Gastroesophageal sphincter (tissue), 4 donors: Measurements from ENCODE around the gene MGST3. TPM values are rescaled to one million over a fixed set of nuclear protein-coding genes. Genes with fewer than 3 reads are reported as not detected.
"Not testable (repeated sequence)": the region's sequence is repeated elsewhere in the genome, so short reads cannot be mapped to it uniquely, and the experiment has no call there.

Experiments used
- ATAC-seq: fragments of 150-250 bp; one replicate; pipeline ENCODE4 v1.9.1; 2016; ENCODE audit warnings: mild to moderate bottlenecking, moderate library complexity
- H3K27ac ChIP-seq, 4 donors: fragments of 200-600 bp; sonication (generic) in 3 of 4; 1 replicate in 3 of 4; 2 replicates in 1 of 4; pipeline ENCODE4 v1.5.1; 2016 to 2019
- H3K27me3 ChIP-seq: fragments of 200-600 bp; sonication (generic); one replicate; pipeline ENCODE4 v1.5.1; 2019
- H3K36me3 ChIP-seq, 2 donors: fragments of 200-600 bp; sonication (generic); one replicate each; pipeline ENCODE4 v1.5.1; 2019; ENCODE audit warnings: control low read depth in 1 of 2
- H3K4me1 ChIP-seq, 3 donors: fragments of 200-600 bp; sonication (generic); 1 replicate in 2 of 3; 2 replicates in 1 of 3; pipeline ENCODE4 v1.5.1; 2016 to 2019; ENCODE audit warnings: control low read depth in 2 of 3
- H3K4me3 ChIP-seq, 2 donors: fragments of 200-600 bp; sonication (generic); one replicate each; pipeline ENCODE4 v1.5.1; 2019; ENCODE audit warnings: mild to moderate bottlenecking in 1 of 2, moderate library complexity in 1 of 2
- H3K9me3 ChIP-seq, 3 donors: fragments of 200-600 bp; sonication (generic); one replicate each; pipeline ENCODE4 v1.5.1; 2017 to 2019; ENCODE audit warnings: control low read depth in 2 of 3
- EP300 ChIP-seq: sonication (generic); formaldehyde crosslinking; IDR thresholded peaks from one replicate; pipeline ENCODE4 v1.6.1; 2017; ENCODE audit warnings: antibody characterized with exemption, mild to moderate bottlenecking
- POLR2A ChIP-seq, 2 donors: fragments of 450-650 bp; IDR thresholded peaks; one replicate each; pipeline ENCODE4 v1.6.1; 2017; ENCODE audit warnings: antibody characterized with exemption in 2 of 2, mild to moderate bottlenecking in 2 of 2, moderate library complexity in 1 of 2
- POLR2AphosphoS5 ChIP-seq: sonication (generic); formaldehyde crosslinking; IDR thresholded peaks from one replicate; pipeline ENCODE4 v1.6.1; 2017; ENCODE audit warnings: antibody characterized with exemption
- WGBS, 2 donors: methylation state at CpG; one replicate each; pipeline ENCODE4 v1.1.5; 2018; ENCODE audit warnings: low coverage in 1 of 2; 5-methylcytosine and 5-hydroxymethylcytosine counted together
- total RNA-seq, 4 donors: library from RNA; depleted of rRNA; stranded (reverse); fragments of >200 nt; gene quantifications; one replicate each; pipeline ENCODE4 v1.1.0, GENCODE V29; 2016
- TF ChIP-seq, protein P1 (sequence below), 4 experiments: fragments of 200-600 bp in 2 of 4; fragments of 450-650 bp in 2 of 4; sonication (generic) in 1 of 4; IDR thresholded peaks; one replicate each; pipeline ENCODE4 v1.5.1; 2017 to 2019; ENCODE audit warnings: antibody characterized with exemption in 4 of 4, mild to moderate bottlenecking in 2 of 4, moderate library complexity in 2 of 4

The MGST3 gene
- total RNA-seq, 4 donors from 2014 or later, result 190 to 236 (median 230) TPM

DNA sequence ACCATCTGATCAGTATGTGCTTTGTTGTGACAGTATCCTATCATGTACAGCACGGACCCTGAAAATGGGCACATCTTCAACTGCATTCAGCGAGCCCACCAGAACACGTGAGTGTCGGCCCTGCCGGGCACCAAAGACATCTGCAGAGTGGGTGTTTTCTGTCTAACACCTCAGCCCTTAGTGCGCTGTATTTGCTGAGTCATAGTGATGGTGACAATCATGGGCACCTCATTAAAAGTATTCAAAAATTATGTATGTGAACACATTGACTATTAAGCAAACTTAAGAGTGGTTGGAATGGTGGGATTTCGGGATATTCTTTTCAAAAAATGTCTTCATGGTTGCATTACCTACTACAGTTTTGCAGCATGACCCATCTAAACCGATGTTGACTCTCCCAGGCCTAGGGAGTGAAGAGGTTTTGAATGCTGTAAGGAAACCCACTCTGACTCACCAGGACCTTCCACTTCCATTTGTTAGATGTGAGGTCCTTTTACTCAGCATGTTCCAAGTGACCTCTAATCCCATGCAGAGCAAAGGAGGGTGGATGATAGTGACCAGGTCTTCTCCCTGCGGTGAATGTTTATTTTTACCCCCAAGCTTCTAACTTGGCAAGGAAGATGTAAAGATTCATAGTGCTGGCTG, 20.1 kb downstream of the MGST3 start:
- 81 to 86% methylated on average over 7 to 9 of the region's 9 CpGs for WGBS, 2 donors
- peaks cover 0 to 41% (median 0%) of the 10 kb centered on the region in 3 donors for H3K4me1 ChIP-seq
- H3K4me3 ChIP-seq, result no peak overlapping the region
- H3K27ac ChIP-seq, result no peak overlapping the region
- H3K9me3 ChIP-seq, result no peaks in the 10 kb centered on the region
- TF ChIP-seq POLR2A (IDR thresholded peaks at IDR 0.05) (no peak), POLR2AphosphoS5 (no peak), EP300 (no peak)
- TF ChIP-seq, protein P1, sequence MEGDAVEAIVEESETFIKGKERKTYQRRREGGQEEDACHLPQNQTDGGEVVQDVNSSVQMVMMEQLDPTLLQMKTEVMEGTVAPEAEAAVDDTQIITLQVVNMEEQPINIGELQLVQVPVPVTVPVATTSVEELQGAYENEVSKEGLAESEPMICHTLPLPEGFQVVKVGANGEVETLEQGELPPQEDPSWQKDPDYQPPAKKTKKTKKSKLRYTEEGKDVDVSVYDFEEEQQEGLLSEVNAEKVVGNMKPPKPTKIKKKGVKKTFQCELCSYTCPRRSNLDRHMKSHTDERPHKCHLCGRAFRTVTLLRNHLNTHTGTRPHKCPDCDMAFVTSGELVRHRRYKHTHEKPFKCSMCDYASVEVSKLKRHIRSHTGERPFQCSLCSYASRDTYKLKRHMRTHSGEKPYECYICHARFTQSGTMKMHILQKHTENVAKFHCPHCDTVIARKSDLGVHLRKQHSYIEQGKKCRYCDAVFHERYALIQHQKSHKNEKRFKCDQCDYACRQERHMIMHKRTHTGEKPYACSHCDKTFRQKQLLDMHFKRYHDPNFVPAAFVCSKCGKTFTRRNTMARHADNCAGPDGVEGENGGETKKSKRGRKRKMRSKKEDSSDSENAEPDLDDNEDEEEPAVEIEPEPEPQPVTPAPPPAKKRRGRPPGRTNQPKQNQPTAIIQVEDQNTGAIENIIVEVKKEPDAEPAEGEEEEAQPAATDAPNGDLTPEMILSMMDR (IDR thresholded peaks at IDR 0.05), result no peak
- no peaks in the 10 kb centered on the region for H3K27me3 ChIP-seq
- H3K36me3 ChIP-seq, result peaks cover 0 to 66% of the 10 kb centered on the region in 2 donors
- ATAC-seq, result no peak

DNA sequence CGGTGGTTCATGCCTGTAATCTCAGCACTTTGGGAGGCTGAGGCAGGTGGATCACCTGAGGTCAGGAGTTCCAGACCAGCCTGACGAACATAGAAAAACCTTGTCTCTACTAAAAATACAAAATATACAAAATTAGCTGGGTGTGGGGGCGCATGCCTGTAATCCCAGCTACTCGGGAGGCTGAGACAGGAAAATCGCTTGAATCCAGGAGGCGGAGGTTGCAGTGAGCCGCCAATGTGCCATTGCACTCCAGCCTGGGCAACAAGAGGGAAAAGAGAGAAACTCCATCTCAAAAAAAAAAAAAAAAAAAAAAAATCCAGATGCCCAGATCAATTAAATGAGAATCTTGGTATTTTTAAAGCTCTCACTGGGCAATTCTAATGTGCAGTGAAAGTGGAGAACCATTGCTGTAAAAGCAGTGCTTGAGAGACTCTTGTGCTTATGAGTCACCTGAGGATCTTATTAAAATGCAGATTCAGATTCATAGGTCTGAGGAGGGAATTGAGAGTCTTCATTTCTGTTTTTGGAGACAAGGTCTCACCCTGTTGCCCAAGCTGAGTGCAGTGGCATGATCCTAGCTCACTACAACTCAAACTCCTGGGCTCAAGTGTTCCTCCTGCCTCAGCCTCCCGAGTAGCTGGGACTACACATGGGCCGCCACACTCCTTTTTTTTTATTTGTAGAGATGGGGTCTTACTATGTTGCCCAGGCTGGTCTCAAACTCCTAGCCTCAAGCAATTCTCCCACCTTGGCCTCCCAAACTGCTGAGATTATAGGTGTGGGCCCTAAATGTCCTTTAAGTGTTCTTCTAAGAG, 27.9 kb downstream of the MGST3 start:
- 95 to 97% methylated on average over 4 to 8 of the region's 9 CpGs for WGBS, 2 donors
- H3K27me3 ChIP-seq, H3K9me3 ChIP-seq, H3K4me3 ChIP-seq, H3K4me1 ChIP-seq, ATAC-seq: not testable (repeated sequence)
- H3K36me3 ChIP-seq, result peaks cover 0 to 94% of the 10 kb centered on the region in 2 donors
- H3K27ac ChIP-seq, result peak overlapping the region in 1 of 4 donors; percentile 5

DNA sequence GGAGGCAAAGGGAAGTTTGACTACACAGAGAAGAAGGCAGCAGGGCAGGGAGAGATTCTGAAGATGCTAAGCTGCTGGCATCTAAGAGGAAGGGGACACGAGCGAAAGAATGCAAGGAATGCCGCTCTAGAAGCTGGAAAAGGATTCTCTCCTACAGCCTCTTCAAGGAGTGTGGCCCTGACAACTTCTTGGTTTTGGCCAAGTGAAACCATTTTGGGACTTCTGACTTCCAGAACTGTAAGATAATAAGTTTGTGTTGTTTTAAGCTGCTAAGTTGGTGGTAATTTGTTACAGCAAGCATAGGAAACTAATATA, 28.5 kb downstream of the MGST3 start:
- no peak for ATAC-seq
- Histone ChIP-seq H3K9me3 (no peaks in the 10 kb centered on the region), H3K4me1 (no peaks in the 10 kb centered on the region), H3K36me3 (peaks cover 3 to 94% of the 10 kb centered on the region in 2 donors), H3K27me3 (no peaks in the 10 kb centered on the region), H3K4me3 (no peak overlapping the region), H3K27ac (peak overlapping the region in 1 of 4 donors; percentile 5)
- WGBS, 2 donors, result 51 to 100% methylated on average over 2 to 3 of the region's 3 CpGs
- TF ChIP-seq POLR2AphosphoS5 (no peak), POLR2A (IDR thresholded peaks at IDR 0.05) (no peak), EP300 (no peak)
- TF ChIP-seq, protein P1 (IDR thresholded peaks at IDR 0.05), result no peak

DNA sequence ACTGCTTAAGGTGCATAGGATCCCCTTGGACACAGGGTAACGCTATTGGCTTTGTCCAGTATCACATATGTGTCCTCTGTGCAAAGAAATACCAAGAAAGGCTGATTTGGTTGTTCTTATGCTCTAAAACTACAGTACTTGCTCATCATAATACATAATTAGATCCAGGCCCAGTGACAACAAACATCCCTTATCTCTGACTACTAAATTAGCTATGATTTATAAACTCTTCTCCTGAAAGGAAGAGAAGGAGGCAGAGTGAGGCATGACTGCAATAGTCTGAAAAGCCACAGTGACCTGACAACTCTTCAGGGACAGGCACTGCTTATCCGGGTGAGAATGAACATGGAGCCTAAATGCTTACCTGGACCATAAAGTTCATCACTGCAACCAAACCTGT, 30.7 kb downstream of the MGST3 start:
- H3K27ac ChIP-seq, result no peak overlapping the region
- H3K4me3 ChIP-seq, result no peak overlapping the region
- H3K27me3 ChIP-seq, result no peaks in the 10 kb centered on the region
- H3K4me1 ChIP-seq, result peaks cover 0 to 4% (median 0%) of the 10 kb centered on the region in 3 donors
- no peak for ATAC-seq
- 71 to 88% methylated on average over 2 of the region's 2 CpGs for WGBS, 2 donors
- no peaks in the 10 kb centered on the region for H3K9me3 ChIP-seq
- H3K36me3 ChIP-seq, result peaks cover 3 to 92% of the 10 kb centered on the region in 2 donors
- TF ChIP-seq POLR2AphosphoS5 (no peak), EP300 (no peak), POLR2A (IDR thresholded peaks at IDR 0.05) (no peak)

DNA sequence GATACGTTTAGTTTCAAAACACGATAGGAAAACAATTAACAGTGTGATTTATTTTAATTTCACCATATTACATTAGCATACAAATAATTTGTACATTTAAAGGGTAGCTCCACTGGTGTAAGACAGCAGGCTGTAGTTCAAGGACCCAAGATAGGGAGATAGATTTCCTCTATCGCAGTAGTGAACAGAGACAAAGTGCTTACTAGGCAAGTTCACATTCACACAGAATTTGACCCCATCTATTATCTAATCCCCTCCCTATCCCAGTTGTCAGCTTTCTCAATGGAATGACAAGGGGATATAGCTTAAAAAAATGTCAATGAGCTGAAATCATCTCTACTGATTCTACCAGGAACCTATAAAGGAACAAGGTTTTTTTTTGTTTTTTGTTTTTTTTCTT, 31.2 kb downstream of the MGST3 start:
- no peak for ATAC-seq
- H3K36me3 ChIP-seq, result peaks cover 3 to 92% of the 10 kb centered on the region in 2 donors
- peaks cover 0 to 4% (median 0%) of the 10 kb centered on the region in 3 donors for H3K4me1 ChIP-seq
- no peak overlapping the region for H3K27ac ChIP-seq
- H3K9me3 ChIP-seq, result no peaks in the 10 kb centered on the region
- TF ChIP-seq, protein P1 (IDR thresholded peaks at IDR 0.05), result no peak
- TF ChIP-seq EP300 (no peak), POLR2AphosphoS5 (no peak), POLR2A (IDR thresholded peaks at IDR 0.05) (no peak)
- 78 to 97% methylated on average over 3 of the region's 3 CpGs for WGBS, 2 donors
- H3K4me3 ChIP-seq, result no peak overlapping the region
- H3K27me3 ChIP-seq, result no peaks in the 10 kb centered on the region
